ENCODE measurements around the gene IL1A. TPM values are rescaled to one million over a fixed set of nuclear protein-coding genes. Genes with fewer than 3 reads are reported as not detected.

The IL1A gene
- total and polyA plus RNA-seq, 10 donors, result 0.21 to 1.6 (median 0.69) TPM; not detected in 2

DNA sequence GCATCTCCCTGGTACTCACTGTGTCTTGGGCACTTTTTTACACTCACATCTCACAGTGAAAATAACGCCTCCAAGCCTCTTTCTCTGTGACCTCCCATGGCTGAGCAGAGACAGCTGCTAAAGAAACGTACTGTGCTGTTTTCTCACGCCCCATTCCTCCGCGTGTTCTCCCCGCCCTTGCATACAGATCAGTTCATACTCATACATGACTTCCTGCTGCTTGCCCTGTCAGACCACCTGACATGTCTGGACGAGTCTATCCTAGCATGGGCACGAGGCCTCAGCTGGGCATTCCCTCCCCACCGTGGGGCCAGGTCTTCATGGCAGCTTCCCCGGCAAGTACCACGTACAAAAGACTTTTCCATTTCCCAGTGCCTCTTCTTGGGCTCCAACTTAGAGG, 21.2 kb upstream of the IL1A start:
- intact Hi-C loops (cut with DNase I; ENCODE audit: low total_unique reads), result no loop called here
- Histone ChIP-seq H3K4me3 (no peak overlapping the region), H3K4me1 (peaks cover 0 to 8% (median 0%) of the 10 kb centered on the region in 6 donors), H3K27me3 (replicated peaks in 1 of 7) (no peaks in the 10 kb centered on the region), H3K27ac (peak overlapping the region in 1 of 8 donors; percentile 21), H3K9me3 (peaks cover 0 to 16% (median 7%) of the 10 kb centered on the region in 8 donors), H3K36me3 (no peaks in the 10 kb centered on the region)
- 77 to 90% (median 80%) methylated on average over 11 of the region's 11 CpGs for WGBS, 5 donors
- no peak for DNase-seq
- TF ChIP-seq, protein P1, sequence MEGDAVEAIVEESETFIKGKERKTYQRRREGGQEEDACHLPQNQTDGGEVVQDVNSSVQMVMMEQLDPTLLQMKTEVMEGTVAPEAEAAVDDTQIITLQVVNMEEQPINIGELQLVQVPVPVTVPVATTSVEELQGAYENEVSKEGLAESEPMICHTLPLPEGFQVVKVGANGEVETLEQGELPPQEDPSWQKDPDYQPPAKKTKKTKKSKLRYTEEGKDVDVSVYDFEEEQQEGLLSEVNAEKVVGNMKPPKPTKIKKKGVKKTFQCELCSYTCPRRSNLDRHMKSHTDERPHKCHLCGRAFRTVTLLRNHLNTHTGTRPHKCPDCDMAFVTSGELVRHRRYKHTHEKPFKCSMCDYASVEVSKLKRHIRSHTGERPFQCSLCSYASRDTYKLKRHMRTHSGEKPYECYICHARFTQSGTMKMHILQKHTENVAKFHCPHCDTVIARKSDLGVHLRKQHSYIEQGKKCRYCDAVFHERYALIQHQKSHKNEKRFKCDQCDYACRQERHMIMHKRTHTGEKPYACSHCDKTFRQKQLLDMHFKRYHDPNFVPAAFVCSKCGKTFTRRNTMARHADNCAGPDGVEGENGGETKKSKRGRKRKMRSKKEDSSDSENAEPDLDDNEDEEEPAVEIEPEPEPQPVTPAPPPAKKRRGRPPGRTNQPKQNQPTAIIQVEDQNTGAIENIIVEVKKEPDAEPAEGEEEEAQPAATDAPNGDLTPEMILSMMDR (IDR thresholded peaks at IDR 0.05 in 8 of 11, conservative IDR thresholded peaks at IDR 0.05 in 3 of 11), result no peak
- TF ChIP-seq POLR2AphosphoS5 (IDR thresholded peaks at IDR 0.05) (no peak), POLR2A (IDR thresholded peaks at IDR 0.05) (no peak)

DNA sequence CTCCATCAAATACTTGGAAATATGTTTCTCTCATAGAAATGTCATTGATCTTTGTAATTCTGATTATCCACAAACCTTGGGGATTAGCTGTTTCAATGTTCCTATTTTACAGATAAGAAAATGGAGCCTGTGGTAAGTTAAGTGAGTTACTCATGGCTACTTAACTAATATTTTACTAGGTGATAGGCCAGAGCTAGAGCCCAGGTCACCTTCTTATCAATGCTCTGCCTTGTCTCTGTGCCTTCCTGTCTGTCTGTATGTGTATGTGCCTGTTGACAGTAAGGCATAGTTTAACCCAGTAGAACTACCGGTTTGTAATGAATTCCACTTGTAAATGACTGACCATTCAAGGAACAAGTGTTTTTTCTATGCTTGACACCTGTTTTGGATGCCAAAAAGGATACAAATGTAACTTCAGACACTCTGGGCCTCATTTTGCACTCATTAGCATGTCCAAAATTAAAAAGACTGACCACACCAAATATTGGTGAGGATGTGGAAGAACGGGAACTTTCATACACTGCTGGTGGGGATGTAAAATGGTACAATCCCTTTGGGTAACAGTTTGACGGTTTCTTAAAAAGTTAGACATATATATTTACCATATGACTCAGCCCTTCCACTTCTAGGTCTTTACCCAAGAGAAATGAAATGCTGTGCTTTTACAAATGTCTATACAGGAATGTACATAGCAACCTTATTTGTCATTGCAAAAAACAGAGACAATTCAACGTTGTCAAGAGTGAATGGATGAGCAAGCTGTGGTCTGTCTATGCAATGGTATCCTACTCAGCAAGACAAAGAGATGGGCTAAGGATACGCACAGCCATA, 19.6 kb upstream of the IL1A start:
- TF ChIP-seq POLR2A (IDR thresholded peaks at IDR 0.05) (no peak), POLR2AphosphoS5 (IDR thresholded peaks at IDR 0.05) (no peak)
- TF ChIP-seq, protein P1 (IDR thresholded peaks at IDR 0.05 in 8 of 11, conservative IDR thresholded peaks at IDR 0.05 in 3 of 11), result no peak
- H3K9me3 ChIP-seq, result peaks cover 0 to 16% (median 7%) of the 10 kb centered on the region in 8 donors
- no peaks in the 10 kb centered on the region for H3K27me3 ChIP-seq (replicated peaks in 1 of 7)
- intact Hi-C loops (cut with DNase I; ENCODE audit: low total_unique reads), result no loop called here
- no peak overlapping the region for H3K4me3 ChIP-seq
- 68 to 84% (median 74%) methylated on average over 5 of the region's 5 CpGs for WGBS, 5 donors
- H3K4me1 ChIP-seq, result peaks cover 0 to 10% (median 0%) of the 10 kb centered on the region in 6 donors
- no peak for DNase-seq
- H3K27ac ChIP-seq, result no peak overlapping the region
- no peaks in the 10 kb centered on the region for H3K36me3 ChIP-seq

DNA sequence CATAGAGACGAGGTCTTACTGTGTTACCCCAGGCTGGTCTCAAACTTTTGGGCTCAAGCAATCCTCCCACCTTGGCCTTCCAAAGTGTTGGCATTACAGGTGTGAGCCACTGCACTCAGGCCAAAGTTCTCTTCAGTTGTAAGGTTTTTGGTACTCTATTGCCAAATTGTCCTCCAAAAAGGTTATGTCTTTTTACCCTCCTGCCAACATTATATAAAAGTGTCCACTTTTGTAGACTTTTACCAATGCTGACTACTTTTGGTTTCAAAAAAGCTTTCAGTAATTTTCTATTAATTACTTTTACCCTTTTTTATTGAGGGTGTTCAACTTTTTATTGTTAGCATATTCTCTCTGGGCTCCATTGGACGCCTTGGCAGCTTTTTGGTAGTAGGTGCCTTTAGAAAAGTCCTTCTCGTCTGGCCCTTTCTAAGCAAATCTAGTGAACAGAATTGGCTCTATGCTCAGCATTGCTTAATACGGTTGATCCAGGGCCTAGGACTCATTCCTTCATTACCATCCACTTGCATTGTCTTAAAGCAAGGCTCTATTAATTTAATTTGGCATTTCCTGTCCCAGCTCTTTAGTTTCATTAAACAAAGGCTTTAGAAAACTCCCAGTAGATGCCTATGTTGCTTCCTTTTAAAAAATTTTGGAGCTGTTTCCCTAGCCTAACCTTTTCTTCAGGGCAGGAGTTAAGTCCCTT, 16.7 kb upstream of the IL1A start:
- H3K36me3 ChIP-seq, result no peaks in the 10 kb centered on the region
- 80 to 90% (median 87%) methylated on average over 4 of the region's 4 CpGs for WGBS, 5 donors
- H3K9me3 ChIP-seq, result no peaks in the 10 kb centered on the region
- no peak for TF ChIP-seq POLR2AphosphoS5 (IDR thresholded peaks at IDR 0.05)
- TF ChIP-seq, protein P1 (IDR thresholded peaks at IDR 0.05 in 8 of 11, conservative IDR thresholded peaks at IDR 0.05 in 3 of 11), result no peak
- no peak for TF ChIP-seq POLR2A (IDR thresholded peaks at IDR 0.05)
- no peak overlapping the region for H3K4me3 ChIP-seq
- peaks cover 0 to 10% (median 0%) of the 10 kb centered on the region in 6 donors for H3K4me1 ChIP-seq
- intact Hi-C loops (cut with DNase I; ENCODE audit: low total_unique reads), result no loop called here
- H3K27me3 ChIP-seq (replicated peaks in 1 of 7), result no peaks in the 10 kb centered on the region
- no peak overlapping the region for H3K27ac ChIP-seq
- DNase-seq, result no peak
